Natural killer cell (primary cell): ENCODE measurements around the gene NOL4L. TPM values are rescaled to one million over a fixed set of nuclear protein-coding genes. Genes with fewer than 3 reads are reported as not detected.

ENCODE experiments used
- ATAC-seq, 3 donors: fragments of 150-1000 bp in 2 of 3; fragments of 200-7000 bp in 1 of 3; cut with Tn5 transposase; 1 replicate in 1 of 3; 2 replicates in 2 of 3; pipeline ENCODE4 v1.10.0; 2021; ENCODE audit warnings: mild to moderate bottlenecking in 2 of 3, moderate library complexity in 2 of 3
- DNase-seq, 2 donors: peaks; one replicate each; pipeline versions ENCODE4 v3.0.0 to v3.0.0-alpha.2; 2013 to 2021; ENCODE audit warnings: mixed read lengths in 1 of 2
- H3K27ac ChIP-seq: one replicate; pipeline ENCODE4 v1.5.1; 2013; ENCODE audit warnings: mild to moderate bottlenecking, low read length
- H3K27me3 ChIP-seq: one replicate; pipeline ENCODE4 v1.6.1; 2013; ENCODE audit warnings: low read length; ENCODE audit not compliant: control insufficient read depth, insufficient read depth
- H3K36me3 ChIP-seq: one replicate; pipeline ENCODE4 v1.6.1; 2013; ENCODE audit warnings: low read length; ENCODE audit not compliant: control insufficient read depth, insufficient read depth
- H3K4me1 ChIP-seq: one replicate; pipeline ENCODE4 v1.6.1; 2013; ENCODE audit warnings: low read length; ENCODE audit not compliant: control insufficient read depth, insufficient read depth
- H3K4me3 ChIP-seq: one replicate; pipeline ENCODE4 v1.5.1; 2013; ENCODE audit warnings: low read length
- H3K9me3 ChIP-seq: one replicate; pipeline ENCODE4 v1.6.1; 2013; ENCODE audit warnings: low read length; ENCODE audit not compliant: control insufficient read depth, insufficient read depth
- H3K27ac Mint-ChIP-seq, 2 donors: one replicate each; pipeline ENCODE4 v1.8.0; 2022; ENCODE audit warnings: mild to moderate bottlenecking in 2 of 2, mixed read lengths in 2 of 2, moderate library complexity in 1 of 2
- H3K27me3 Mint-ChIP-seq, 2 donors: one replicate each; pipeline ENCODE4 v1.8.0; 2022; ENCODE audit warnings: low read depth in 2 of 2, mixed read lengths in 2 of 2
- H3K36me3 Mint-ChIP-seq: one replicate; pipeline ENCODE4 v1.8.0; 2022; ENCODE audit warnings: mixed read lengths
- H3K4me1 Mint-ChIP-seq, 2 donors: one replicate each; pipeline ENCODE4 v1.8.0; 2022; ENCODE audit warnings: mixed read lengths in 2 of 2
- H3K4me3 Mint-ChIP-seq: one replicate; pipeline ENCODE4 v1.8.0; 2022; ENCODE audit warnings: mild to moderate bottlenecking, moderate library complexity, mixed read lengths
- H3K9me3 Mint-ChIP-seq, 2 donors: one replicate each; pipeline ENCODE4 v1.8.0; 2022; ENCODE audit warnings: mixed read lengths in 2 of 2
- CTCF ChIP-seq: fragments of 200-600 bp; IDR thresholded peaks from one replicate; pipeline ENCODE4 v1.8.0; 2022; ENCODE audit warnings: antibody characterized with exemption
- WGBS: methylation state at CpG from one replicate; pipeline ENCODE4 v1.1.7; 2013; ENCODE audit warnings: missing lambda C conversion rate; ENCODE audit not compliant: insufficient coverage; 5-methylcytosine and 5-hydroxymethylcytosine counted together
- intact Hi-C: fragments of 100-400 bp; cut with micrococcal nuclease; formaldehyde crosslinking; loops from one replicate; pipeline ENCODE4 v1.14.2; 2022
- total RNA-seq, 4 donors: library from RNA; stranded (reverse); fragments of 120-200 nt in 1 of 4; gene quantifications; one replicate each; pipeline versions ENCODE4 v1.2.3 to v1.2.4, GENCODE V29; 2013 to 2022

The NOL4L gene
- total RNA-seq, 3 donors from 2014 or later (not counting 1 experiment from before 2014, with no cell fraction given) = 101 to 136 (median 114) TPM

- Histone ChIP-seq H3K4me3 (no peak overlapping the region), H3K9me3 (no peaks in the 10 kb centered on the region), H3K27ac (no peak overlapping the region), H3K4me1 (peaks cover 21% of the 10 kb centered on the region), H3K27me3 (no peaks in the 10 kb centered on the region), H3K36me3 (peaks cover 61% of the 10 kb centered on the region)
- Mint-ChIP-seq H3K9me3 (no peaks in the 10 kb centered on the region), H3K36me3 (no peaks in the 10 kb centered on the region), H3K4me1 (peaks cover 18 to 39% of the 10 kb centered on the region in 2 donors), H3K4me3 (no peak overlapping the region), H3K27ac (peak overlapping the region; percentile 57 to 78), H3K27me3 (no peaks in the 10 kb centered on the region)
- DNase-seq (no peak), ATAC-seq (no peak)
- WGBS = 86% methylated on average over 12 of the region's 12 CpGs
- intact Hi-C loops = no loop called here
- TF ChIP-seq CTCF = no peak
Observed at GRCh38 chr20:32455171-32455900, 129.8 kb downstream of the NOL4L start.

DNA sequence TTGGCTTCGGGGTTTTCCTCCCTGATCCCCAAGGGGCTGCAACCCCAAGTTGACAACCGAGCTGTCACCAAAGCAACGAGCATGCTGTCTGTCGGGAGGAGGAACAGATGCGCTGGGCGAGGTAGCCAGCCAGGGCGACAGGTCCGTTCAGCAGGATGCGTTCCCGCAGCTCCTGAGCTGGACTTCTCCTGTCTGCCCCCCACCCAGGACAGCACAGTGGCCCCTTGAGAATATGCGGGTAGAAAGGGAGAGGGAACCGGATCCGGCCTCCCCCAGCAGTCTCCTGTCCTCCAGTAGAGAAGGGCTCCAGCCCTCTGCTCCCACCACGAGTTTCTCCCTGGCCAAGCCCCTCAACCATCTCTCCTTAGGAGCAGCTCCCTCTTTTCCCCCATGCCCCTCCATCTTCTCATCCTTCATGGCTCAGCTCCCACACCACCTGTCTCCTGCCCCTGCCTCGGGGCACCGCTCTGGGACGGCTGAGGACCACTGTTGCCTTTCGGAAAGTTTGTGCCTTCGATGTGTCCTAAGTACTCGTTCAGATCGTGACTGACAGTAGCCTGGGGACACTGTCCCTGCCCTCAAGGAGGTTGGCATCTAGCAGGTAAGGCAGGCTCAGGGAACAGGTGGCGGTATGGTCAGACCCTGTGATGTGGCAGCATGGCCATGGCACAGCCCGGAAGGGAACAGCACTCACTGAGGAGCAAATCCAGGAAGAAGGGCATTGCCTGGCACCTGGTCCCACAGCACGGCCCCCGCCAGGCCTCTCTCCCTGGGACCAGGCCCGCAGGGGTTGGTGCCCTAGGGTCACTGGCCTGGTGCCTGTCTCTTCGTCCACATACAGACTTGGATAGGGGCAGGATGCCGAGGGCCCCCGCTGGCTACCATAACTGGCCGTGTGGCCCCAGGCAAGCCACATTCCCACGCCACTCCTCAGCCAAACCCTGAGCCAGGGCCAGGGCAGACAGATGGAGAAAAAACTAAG is 130.7 kb downstream of the NOL4L start:
- TF ChIP-seq CTCF = no peak
- H3K36me3 ChIP-seq = peaks cover 60% of the 10 kb centered on the region
- H3K4me3 ChIP-seq = no peak overlapping the region
- H3K27ac Mint-ChIP-seq = peak overlapping the region; percentile 57 to 78
- no peaks in the 10 kb centered on the region for H3K9me3 Mint-ChIP-seq
- intact Hi-C loops = no loop called here
- no peak overlapping the region for H3K4me3 Mint-ChIP-seq
- ATAC-seq (no peak), DNase-seq (no peak)
- no peaks in the 10 kb centered on the region for H3K9me3 ChIP-seq
- 90% methylated on average over 30 of the region's 31 CpGs for WGBS
- peaks cover 20% of the 10 kb centered on the region for H3K4me1 ChIP-seq
- no peak overlapping the region for H3K27ac ChIP-seq
- no peaks in the 10 kb centered on the region for H3K27me3 Mint-ChIP-seq
- no peaks in the 10 kb centered on the region for H3K27me3 ChIP-seq
- H3K36me3 Mint-ChIP-seq = no peaks in the 10 kb centered on the region
- H3K4me1 Mint-ChIP-seq = peaks cover 21 to 41% of the 10 kb centered on the region in 2 donors

DNA sequence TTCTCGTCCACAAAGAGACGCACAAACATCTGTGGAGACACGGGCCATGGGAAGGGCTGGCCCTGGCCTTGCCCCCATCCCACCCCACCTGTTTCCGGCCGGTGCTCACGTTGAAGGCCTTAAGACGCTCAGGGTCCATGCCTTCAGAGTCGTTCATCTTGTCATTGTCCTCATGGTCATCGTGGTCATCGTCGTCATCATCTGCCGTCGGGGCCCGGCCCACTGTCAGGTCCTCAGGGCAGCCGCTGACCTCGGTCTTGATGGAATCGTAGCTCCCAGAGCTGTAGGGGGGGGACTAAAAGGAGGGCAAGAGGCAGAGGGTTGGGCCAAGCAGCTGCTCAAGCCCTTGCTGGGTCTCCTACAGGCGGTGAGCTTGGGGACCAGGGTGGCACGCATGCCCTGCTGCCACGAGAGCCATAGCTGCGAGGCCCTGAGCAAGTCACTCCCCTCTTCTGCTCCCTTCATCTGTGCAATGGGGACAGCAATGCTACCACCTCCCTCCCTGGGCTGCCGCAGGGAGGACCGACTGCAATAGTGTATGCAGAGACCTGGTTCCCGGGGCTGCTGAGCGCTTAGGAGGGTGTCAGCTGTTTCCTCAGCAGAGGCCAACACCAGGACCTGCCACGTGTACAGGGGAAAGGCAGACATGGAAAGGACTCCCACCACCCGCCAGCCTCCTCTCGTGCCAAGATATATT is 131.5 kb downstream of the NOL4L start:
- DNase-seq (no peak), ATAC-seq (no peak)
- H3K27ac Mint-ChIP-seq = no peak overlapping the region
- H3K36me3 ChIP-seq = peaks cover 67% of the 10 kb centered on the region
- H3K4me3 Mint-ChIP-seq = no peak overlapping the region
- peaks cover 23 to 42% of the 10 kb centered on the region in 2 donors for H3K4me1 Mint-ChIP-seq
- H3K9me3 ChIP-seq = no peaks in the 10 kb centered on the region
- H3K4me1 ChIP-seq = peaks cover 16% of the 10 kb centered on the region
- no peaks in the 10 kb centered on the region for H3K27me3 ChIP-seq
- H3K36me3 Mint-ChIP-seq = no peaks in the 10 kb centered on the region
- no peak overlapping the region for H3K4me3 ChIP-seq
- 90% methylated on average over 28 of the region's 28 CpGs for WGBS
- intact Hi-C loops = no loop called here
- no peak overlapping the region for H3K27ac ChIP-seq
- no peaks in the 10 kb centered on the region for H3K9me3 Mint-ChIP-seq
- no peak for TF ChIP-seq CTCF
- no peaks in the 10 kb centered on the region for H3K27me3 Mint-ChIP-seq
